Measurements from ENCODE around the gene BCAS3. TPM values are rescaled to one million over a fixed set of nuclear protein-coding genes. Genes with fewer than 3 reads are reported as not detected.

BCAS3 gene
- total and polyA plus RNA-seq, 4 donors, result 5.8 to 24.6 (median 10.1) TPM

- Histone ChIP-seq H3K4me1 (ENCODE audit: control insufficient read depth in 4 of 4, insufficient read depth in 4 of 4, low read length in 3 of 4) (peaks cover 6 to 42% (median 23%) of the 10 kb centered on the region in 4 donors), H3K27me3 (ENCODE audit: control insufficient read depth in 4 of 4, insufficient read depth in 4 of 4, low read length in 3 of 4) (peaks cover 7 to 21% (median 14%) of the 10 kb centered on the region in 4 donors), H3K4me3 (ENCODE audit: low read depth in 1 of 3, low read length in 3 of 3) (peak overlapping the region in 1 of 3 donors; percentile 67), H3K27ac (ENCODE audit: low read depth in 1 of 2, low read length in 2 of 2) (peak overlapping the region in 1 of 2 donors; percentile 41), H3K9me3 (ENCODE audit: control insufficient read depth in 4 of 4, low read length in 3 of 4) (peaks cover 0 to 3% (median 0%) of the 10 kb centered on the region in 4 donors), H3K9ac (ENCODE audit: low read depth in 1 of 2, low read length in 2 of 2) (no peak overlapping the region), H3K36me3 (ENCODE audit: control insufficient read depth in 4 of 4, insufficient read depth in 3 of 4, low read depth in 1 of 4, low read length in 3 of 4) (no peaks in the 10 kb centered on the region)
- DNase-seq (ENCODE audit: low spot score), result no peak
- WGBS, result 1% methylated on average over 90 of the region's 90 CpGs
- no peak for TF ChIP-seq FOXA1 (IDR thresholded peaks at IDR 0.05)
- TF ChIP-seq JUND (IDR thresholded peaks at IDR 0.05), result no peak
- TF ChIP-seq GABPA (IDR thresholded peaks at IDR 0.05 in 1 of 2, conservative IDR thresholded peaks at IDR 0.05 in 1 of 2), result no peak
- no peak for TF ChIP-seq TAF1 (conservative IDR thresholded peaks at IDR 0.05)
- no peak for TF ChIP-seq CTCF (IDR thresholded peaks at IDR 0.05; ENCODE audit: low read depth, low read length, missing input control)
- no peak for TF ChIP-seq HNF4A (conservative IDR thresholded peaks at IDR 0.05)
- no peak for TF ChIP-seq RXRA (IDR thresholded peaks at IDR 0.05)
- TF ChIP-seq FOXA2 (IDR thresholded peaks at IDR 0.05), result no peak
- TF ChIP-seq HNF4G (IDR thresholded peaks at IDR 0.05), result no peak
- TF ChIP-seq, protein P1, sequence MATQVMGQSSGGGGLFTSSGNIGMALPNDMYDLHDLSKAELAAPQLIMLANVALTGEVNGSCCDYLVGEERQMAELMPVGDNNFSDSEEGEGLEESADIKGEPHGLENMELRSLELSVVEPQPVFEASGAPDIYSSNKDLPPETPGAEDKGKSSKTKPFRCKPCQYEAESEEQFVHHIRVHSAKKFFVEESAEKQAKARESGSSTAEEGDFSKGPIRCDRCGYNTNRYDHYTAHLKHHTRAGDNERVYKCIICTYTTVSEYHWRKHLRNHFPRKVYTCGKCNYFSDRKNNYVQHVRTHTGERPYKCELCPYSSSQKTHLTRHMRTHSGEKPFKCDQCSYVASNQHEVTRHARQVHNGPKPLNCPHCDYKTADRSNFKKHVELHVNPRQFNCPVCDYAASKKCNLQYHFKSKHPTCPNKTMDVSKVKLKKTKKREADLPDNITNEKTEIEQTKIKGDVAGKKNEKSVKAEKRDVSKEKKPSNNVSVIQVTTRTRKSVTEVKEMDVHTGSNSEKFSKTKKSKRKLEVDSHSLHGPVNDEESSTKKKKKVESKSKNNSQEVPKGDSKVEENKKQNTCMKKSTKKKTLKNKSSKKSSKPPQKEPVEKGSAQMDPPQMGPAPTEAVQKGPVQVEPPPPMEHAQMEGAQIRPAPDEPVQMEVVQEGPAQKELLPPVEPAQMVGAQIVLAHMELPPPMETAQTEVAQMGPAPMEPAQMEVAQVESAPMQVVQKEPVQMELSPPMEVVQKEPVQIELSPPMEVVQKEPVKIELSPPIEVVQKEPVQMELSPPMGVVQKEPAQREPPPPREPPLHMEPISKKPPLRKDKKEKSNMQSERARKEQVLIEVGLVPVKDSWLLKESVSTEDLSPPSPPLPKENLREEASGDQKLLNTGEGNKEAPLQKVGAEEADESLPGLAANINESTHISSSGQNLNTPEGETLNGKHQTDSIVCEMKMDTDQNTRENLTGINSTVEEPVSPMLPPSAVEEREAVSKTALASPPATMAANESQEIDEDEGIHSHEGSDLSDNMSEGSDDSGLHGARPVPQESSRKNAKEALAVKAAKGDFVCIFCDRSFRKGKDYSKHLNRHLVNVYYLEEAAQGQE (IDR thresholded peaks at IDR 0.05), result no peak
- TF ChIP-seq EGR1 (IDR thresholded peaks at IDR 0.05; ENCODE audit: low read depth in 2 of 2), result no peak
- no peak for TF ChIP-seq ZBTB33 (IDR thresholded peaks at IDR 0.05)
- TF ChIP-seq, protein P2, sequence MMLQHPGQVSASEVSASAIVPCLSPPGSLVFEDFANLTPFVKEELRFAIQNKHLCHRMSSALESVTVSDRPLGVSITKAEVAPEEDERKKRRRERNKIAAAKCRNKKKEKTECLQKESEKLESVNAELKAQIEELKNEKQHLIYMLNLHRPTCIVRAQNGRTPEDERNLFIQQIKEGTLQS (IDR thresholded peaks at IDR 0.05), result no peak
- TF ChIP-seq SP1 (IDR thresholded peaks at IDR 0.05), result no peak
These were observed 722.5 kb downstream of the BCAS3 start for GRCh38 chr17:61400066-61400716.
